ENCODE data around the gene ACO1. TPM values are rescaled to one million over a fixed set of nuclear protein-coding genes. Genes with fewer than 3 reads are reported as not detected.

ACO1 gene
- total RNA-seq, 1 experiment from 2014 or later = 47.2 TPM

Other genes starting within 250 kb of the ACO1 start
- 1.2 and 1.5 TPM in 2 replicates for gene RIGI, start 141.6 kb downstream of the ACO1 start, total RNA-seq (2014; rRNA removed; shearing (Covaris generic))
- 0.43 and 1.9 TPM in 2 replicates for gene SMIM27, start 167.7 kb downstream of the ACO1 start, total RNA-seq (2014; rRNA removed; shearing (Covaris generic))
- 25.3 and 26.4 TPM in 2 replicates for gene TOPORS, start 167.9 kb downstream of the ACO1 start, total RNA-seq (2014; rRNA removed; shearing (Covaris generic))
- gene NDUFB6, start 188.5 kb downstream of the ACO1 start, total RNA-seq (2014; rRNA removed; shearing (Covaris generic)) = 75.7 and 77.6 TPM in 2 replicates

Data from SK-MEL-5 (cell line).